Activated CD4-positive, alpha-beta T cell treated with anti-CD3 and anti-CD28 coated beads, Interleukin-2, amount 50 U/mL, for 24 hours (primary cell): Measurements from ENCODE around the gene ZNF611.
A peak's percentile ranks its signal among the peaks of the same experiment; 100 is the strongest.
"Not testable (repeated sequence)": the region's sequence is repeated elsewhere in the genome, so short reads cannot be mapped to it uniquely, and the experiment has no call there.

Experiments used
- DNase-seq, 2 donors: peaks; one replicate each; pipeline ENCODE4 v3.0.0-alpha.2; 2020; ENCODE audit warnings: low read depth in 1 of 2, low spot score in 1 of 2

Gene ZNF611

DNA sequence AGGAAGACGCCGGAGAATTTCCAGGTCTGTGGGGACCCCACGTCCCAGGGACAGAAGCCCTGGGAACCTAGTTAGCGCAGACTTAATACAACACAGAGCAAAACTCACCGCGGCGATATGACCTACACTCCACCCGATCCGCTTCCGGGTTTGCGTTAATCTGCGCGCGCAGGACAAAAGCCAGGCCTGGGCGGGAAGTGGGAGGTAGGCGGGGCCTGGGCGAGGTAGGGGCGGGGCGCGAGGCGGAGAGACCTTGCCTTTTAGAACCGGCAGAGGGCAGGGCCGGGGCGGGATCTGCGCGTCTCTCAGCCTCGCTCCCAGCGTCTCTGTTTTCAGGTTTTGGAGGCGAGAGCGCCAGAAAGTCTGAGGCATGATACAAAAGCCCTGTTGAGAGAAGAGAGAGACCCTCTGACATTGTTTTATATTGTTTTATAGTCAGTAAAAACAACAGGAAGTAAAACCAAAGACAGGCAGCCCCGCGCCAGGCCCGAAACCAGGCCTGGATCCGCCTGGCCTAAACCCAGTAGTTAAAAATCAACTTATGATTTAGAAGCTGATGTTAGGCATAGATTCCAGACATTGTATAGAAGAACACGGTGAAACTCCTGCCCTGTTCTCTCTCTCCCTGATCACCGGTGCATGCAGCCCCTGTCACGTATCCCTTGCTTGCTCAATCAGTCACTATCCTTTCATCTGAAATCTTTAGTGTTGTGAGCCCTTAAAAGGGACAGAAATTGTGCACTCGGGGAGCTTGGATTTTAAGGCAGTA lies at the start of gene ZNF611:
ZNF611 (minus strand) TSS at position 152 of the 769 bp plus-strand sequence. CDS start 19,150 bp downstream, outside the sequence.
- DNase-seq = peak; percentile 99

DNA sequence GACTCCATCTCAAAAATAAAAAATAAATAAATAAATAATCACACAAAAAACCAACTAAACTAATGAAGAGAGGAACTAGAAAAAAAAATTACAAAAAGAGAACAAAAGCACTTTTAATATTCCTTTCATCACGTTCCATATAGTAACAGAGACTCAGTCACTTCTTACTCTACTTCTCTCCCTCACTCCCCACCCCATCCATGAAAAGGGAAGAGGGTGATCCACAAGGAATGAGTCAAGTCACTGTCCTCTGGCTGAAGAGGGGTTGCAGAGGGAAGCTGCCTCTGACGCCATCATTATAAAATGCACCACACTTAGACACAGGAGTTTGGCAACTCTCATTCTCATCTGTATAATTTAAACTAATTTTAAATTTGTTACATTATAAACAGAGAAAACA lies 48.0 kb upstream of the ZNF611 start:
- DNase-seq = not testable (repeated sequence)

- DNase-seq = no peak
Observed at GRCh38 chr19:52778811-52779210, 44.0 kb upstream of the ZNF611 start.

- DNase-seq = not testable (repeated sequence)
Observed at GRCh38 chr19:52756447-52756846, 21.6 kb upstream of the ZNF611 start.

GRCh38 chr19:52749780-52750179 lies 14.9 kb upstream of the ZNF611 start:
- DNase-seq = no peak

GRCh38 chr19:52748336-52748950 lies 13.6 kb upstream of the ZNF611 start:
- DNase-seq = no peak

- not testable (repeated sequence) for DNase-seq
Observed at GRCh38 chr19:52745919-52746318, 11.1 kb upstream of the ZNF611 start.

- DNase-seq = no peak
Observed at GRCh38 chr19:52743091-52743490, 8.2 kb upstream of the ZNF611 start.

GRCh38 chr19:52742516-52742915 lies 7.7 kb upstream of the ZNF611 start:
- DNase-seq = no peak

DNA sequence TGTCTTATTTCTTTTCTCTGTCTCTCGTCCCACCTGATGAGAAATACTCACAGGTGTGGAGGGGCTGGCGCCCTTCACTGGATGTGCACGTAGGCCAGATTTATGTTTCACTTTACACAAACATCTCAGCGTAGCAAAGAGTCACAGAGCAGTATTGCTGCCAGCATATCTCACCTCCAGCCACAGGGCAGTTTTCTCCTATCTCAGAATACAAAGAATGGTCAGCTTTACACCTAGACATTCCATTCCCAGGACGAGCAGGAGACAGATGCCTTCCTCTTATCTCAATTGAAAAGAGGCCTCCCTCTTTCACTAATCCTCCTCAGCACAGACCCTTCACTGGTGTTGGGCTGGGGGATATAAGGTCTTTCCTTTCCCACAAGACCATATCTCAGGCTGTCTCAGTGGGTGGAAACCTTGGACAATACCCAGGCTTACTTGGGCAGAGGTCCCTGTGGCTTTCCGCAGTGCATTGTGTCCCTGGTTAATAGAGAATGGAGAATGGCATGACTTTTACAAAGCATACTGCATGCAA lies 7.2 kb upstream of the ZNF611 start:
- no peak for DNase-seq

GRCh38 chr19:52741371-52741770 lies 6.5 kb upstream of the ZNF611 start:
- DNase-seq = not testable (repeated sequence)

- DNase-seq = no peak
Observed at GRCh38 chr19:52739576-52739975, 4.7 kb upstream of the ZNF611 start.

- no peak for DNase-seq
Observed at GRCh38 chr19:52735734-52736133, 890 bp upstream of the ZNF611 start.

- DNase-seq = no peak
Observed at GRCh38 chr19:52734331-52734892, 432 bp downstream of the ZNF611 start.

DNA sequence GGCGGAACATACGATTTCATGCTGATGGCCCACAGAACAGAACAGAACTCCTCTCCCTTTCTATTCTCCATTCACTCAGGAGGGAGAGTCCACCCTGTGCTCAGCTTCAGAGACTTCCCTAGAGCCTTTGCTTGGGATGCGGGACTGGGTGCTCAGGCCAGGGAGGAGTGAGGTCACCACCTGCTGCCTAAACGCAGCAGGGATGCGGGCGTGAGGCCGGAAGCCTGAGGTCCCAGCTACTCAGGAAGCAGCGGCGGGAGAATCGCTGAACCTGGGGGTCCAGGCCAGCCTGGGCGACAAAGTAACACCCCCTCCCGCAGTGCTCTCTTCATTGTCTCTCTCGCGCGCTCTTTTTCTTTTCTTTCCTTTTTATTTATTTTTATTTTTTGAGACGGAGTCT lies 8.8 kb downstream of the ZNF611 start:
- DNase-seq = not testable (repeated sequence)

GRCh38 chr19:52725528-52725961 lies 9.3 kb downstream of the ZNF611 start:
- DNase-seq = no peak

DNA sequence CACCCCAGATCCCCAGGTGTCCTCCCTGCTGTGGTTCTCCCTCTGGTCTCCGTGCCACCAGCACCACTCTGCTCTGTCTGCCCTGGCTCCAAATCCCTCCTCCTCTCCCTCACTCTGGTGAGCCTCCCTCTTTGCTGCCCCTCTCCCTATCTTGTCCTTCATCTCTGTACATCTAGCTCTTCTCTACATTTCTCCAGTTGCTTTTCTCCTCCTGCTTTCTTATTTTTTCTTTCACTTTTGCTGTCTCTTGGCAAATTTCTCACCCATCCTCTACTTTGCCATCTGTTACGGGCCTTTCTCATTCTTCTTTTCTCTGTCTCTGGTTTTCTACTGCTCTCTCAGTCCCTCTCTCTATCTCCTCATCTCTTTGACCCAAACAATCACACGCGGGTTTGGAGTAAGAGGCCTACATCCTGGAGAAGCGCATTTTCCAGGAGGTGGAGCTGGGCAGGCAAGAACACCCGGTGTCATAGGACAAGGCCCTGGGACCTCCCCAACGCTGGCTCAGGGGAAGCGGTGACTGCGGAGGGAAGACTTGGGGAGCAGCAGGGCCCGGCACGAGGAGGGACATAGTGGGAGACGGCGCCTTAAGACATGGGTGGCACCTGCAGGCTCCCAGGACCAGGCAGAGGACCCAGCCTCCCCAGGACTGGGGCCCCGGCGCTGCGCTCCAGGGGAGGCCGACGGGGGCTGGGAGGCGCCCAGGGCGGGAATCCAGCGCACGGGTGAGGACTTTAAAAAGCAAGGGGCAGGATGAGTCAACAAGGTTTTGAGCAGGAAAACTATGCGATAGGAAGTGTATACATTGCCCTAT lies 9.9 kb downstream of the ZNF611 start:
- DNase-seq = no peak

DNA sequence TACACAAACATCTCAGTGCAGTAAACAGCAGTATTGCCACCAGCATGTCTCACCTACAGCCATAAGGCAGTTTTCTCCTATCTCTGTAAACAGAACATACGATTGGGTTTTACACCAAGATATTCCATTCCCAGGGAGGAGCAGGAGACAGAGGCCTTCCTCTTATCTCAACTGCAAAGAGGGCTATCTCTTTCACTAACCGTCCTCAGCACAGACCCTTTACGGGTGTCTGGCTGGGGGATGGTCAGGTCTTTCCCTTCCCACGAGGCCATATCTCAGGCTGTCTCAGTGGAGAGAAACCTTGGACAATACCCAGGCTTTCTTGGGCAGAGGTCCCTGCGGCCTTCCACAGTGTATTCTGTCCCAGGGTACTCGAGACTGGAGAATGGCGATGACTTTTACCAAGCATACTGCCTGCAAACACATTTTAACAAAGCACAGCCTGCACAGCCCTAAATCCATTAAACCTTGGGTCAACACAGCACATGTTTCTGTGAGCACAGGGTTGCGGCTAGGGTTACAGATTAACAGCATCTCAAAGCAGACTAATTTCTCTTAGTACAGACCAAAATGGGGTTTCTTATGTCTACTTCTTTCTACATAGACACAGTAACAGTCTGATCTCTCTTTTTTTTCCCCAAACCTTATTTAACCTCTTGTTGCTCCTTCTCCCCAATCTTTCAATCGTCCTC lies 10.8 kb downstream of the ZNF611 start:
- not testable (repeated sequence) for DNase-seq

DNA sequence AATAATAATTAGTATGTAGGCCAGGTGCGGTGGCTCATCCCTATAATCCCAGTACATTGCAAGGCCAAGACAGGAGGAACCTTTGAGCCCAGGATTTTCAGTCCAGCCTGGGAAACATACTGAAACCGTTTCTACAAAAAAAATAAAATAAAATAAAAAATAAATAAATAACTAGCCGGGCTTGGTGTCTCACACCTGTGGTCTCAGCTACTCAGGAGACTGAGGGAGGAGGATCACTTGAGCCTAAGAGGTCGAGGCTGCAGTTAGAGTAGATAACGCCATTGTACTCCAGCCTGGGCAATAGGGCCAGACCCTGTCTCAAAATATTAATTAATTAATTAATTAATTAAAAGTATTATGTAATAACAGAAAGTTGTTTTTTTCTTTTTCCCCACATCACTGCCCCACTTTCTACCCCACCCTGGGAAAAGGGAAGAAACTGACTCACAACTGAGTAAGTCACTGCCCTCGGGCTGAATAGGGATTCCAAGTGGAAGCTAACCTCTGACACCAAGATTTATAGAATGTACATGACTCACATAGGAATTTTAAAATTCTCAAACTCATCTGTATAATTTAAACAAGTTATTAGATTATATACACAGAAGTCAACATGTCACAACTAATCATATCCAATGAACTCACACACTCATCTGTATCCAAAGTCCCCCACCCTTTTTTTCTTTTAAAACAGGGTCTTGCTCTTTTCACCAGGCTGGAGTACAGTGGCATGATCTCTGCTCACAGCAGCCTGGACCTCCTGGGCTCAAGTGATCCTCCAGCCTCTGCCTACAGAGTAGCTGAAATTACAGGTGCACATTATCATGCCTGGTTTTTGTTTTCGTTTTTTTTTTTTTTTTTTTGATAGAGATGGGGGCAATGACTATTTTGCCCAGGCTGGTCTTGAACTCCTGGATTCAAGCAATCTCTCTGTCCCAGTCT lies 12.5 kb downstream of the ZNF611 start:
- no peak for DNase-seq
